Pericardium fibroblast (primary cell): Measurements from ENCODE around the gene DIRAS3. TPM values are rescaled to one million over a fixed set of nuclear protein-coding genes. Genes with fewer than 3 reads are reported as not detected.

Source experiments
- total RNA-seq: library from RNA; depleted of rRNA; stranded (reverse); fragments of >200 nt; gene quantifications from 2 replicates; pipeline ENCODE4 v1.2.3, GENCODE V29; 2015

Gene DIRAS3
- 1.6 and 4.0 TPM in 2 replicates for total RNA-seq

DNA sequence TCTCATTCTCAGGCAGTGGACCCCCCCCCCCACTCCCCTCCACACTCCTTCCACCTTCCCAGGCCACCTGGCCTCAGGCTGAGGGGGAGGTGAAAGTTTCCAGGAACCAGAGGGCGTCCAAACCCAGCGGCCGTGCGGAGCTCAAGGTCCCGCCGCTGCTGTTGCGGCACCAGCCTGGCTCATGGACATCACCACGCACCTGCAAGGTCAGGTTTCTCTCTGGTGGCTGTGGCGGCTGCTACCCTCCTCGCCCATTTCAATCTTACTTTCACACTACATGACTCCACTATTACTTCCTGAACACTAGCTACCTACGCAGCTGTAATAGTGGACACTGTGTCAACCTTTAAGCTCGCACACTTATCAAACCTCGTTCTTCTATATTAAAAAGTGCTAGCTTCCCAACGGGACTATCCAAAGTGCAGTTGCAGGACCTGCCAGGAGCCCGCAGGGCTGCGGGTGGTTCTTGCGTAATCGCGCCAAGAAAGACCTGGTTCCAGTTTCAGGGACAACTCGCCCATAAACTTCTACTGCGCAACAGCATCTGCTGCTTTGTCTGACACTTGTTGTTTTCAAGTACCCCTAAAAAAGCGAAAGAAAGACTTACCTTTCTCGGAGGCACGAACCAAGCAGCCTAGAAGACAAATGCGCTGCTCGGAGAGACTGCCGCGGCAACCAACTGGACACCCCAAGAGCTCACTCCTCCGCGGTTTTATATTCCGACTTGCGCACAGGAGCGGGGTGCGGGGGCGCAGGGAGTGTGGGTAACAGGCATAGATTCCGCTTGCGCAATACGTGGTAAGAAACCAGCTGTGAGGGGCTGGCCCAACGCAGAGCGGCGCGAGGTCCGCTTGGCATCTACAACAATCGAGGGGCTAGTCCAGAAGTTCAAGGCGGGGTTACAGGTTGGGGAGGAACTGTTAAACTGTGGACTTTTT is at the start of gene DIRAS3:
Gene DIRAS3, minus strand, starts transcription at position 687 of the 938 bp plus-strand sequence. CDS start 3,330 bp downstream, outside the sequence.

Other genes with a start within 250 kb of the DIRAS3 start
- 116 and 127 TPM in 2 replicates for gene GNG12, start 217.2 kb downstream of the DIRAS3 start, total RNA-seq
- 62.0 and 78.9 TPM in 2 replicates for gene WLS, start 181.9 kb upstream of the DIRAS3 start, total RNA-seq